Measurements from ENCODE around the gene COL16A1.

DNA sequence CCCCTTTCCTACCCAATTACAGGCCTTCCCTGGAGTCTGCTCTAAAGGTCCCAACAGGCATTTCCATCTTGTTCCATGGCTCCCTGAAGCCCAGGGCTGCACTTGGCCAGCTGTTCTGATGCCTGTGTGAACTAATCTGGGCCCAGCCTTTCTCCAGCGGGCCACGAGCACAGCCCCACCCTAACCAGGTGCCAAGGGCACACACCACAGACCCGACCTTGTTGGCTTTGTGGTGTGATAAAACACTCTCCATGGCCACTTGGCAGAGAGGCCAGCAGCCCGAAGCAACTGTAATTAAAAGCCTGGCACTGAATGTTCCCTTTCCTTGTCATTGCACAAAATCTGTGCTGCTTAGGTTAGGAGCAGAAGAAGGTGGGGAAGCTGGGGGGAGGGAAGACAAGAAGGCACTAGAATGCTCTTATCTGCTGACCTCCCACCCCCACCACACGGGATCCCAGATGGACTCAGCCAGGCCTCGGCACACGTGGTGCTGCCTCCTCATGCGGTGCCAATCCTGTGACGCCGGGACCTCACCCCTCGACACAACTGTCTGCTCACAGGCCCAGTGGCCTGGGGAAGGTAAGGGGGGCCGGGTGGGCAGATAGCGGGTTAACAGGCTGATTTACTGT is 76.4 kb downstream of the COL16A1 start:
- TF ChIP-seq EZH2phosphoT487 (IDR thresholded peaks at IDR 0.05; ENCODE audit: borderline replicate concordance, low read length) = no peak
- TF ChIP-seq, protein P1, sequence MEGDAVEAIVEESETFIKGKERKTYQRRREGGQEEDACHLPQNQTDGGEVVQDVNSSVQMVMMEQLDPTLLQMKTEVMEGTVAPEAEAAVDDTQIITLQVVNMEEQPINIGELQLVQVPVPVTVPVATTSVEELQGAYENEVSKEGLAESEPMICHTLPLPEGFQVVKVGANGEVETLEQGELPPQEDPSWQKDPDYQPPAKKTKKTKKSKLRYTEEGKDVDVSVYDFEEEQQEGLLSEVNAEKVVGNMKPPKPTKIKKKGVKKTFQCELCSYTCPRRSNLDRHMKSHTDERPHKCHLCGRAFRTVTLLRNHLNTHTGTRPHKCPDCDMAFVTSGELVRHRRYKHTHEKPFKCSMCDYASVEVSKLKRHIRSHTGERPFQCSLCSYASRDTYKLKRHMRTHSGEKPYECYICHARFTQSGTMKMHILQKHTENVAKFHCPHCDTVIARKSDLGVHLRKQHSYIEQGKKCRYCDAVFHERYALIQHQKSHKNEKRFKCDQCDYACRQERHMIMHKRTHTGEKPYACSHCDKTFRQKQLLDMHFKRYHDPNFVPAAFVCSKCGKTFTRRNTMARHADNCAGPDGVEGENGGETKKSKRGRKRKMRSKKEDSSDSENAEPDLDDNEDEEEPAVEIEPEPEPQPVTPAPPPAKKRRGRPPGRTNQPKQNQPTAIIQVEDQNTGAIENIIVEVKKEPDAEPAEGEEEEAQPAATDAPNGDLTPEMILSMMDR (IDR thresholded peaks at IDR 0.05; ENCODE audit: low read depth, low read length, poor library complexity, severe bottlenecking) = no peak

All from DOHH2 (cell line).